GM19035 (cell line): ENCODE results near the gene FBXL14.

Source experiments
- ATAC-seq: cut with Tn5 transposase; IDR thresholded peaks from one replicate; pipeline ENCODE4 v1.9.1; 2021; ENCODE audit not compliant: unreplicated experiment

Gene FBXL14, protein sequence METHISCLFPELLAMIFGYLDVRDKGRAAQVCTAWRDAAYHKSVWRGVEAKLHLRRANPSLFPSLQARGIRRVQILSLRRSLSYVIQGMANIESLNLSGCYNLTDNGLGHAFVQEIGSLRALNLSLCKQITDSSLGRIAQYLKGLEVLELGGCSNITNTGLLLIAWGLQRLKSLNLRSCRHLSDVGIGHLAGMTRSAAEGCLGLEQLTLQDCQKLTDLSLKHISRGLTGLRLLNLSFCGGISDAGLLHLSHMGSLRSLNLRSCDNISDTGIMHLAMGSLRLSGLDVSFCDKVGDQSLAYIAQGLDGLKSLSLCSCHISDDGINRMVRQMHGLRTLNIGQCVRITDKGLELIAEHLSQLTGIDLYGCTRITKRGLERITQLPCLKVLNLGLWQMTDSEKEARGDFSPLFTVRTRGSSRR

DNA sequence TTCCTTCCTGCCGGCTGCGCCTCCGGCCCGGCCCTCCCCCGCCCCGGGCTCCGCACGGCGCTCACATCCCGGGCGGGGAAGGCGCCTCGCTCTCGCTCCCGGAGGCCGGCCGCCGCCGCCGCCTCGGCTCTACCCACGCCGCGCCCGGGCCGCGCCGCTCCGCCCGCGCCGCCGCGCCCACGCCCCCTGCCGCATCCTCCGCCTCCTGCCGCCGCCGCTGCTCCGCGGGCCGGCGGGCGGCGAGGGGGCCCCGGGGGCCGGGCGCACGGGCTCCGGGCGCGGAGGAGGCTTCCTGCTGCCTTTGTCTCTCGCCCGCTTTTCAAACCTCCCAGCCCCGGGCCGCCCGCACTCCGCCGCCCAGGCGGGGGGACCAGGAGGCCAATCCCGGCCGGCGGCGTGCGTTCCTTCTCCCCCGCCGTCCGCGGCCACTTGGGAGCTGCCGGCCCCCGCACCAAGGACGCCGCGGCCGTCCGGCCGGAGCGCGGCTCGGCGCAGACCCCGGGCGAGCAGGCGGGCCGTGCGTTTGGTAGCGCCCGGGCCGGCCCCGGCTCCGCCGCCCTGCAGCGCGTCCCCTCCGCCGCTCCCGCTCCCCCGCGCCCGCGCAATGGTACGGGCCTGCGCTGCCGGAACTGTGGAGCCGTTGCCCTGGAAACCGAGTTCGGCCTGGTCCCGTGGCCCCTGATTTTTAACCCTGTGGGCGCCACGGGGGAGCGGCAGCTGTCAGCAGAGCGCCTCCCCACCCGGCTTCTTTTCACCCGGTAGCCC lies at the start of gene FBXL14:
FBXL14 (minus strand) TSS at position 321 of the 765 bp plus-strand sequence. CDS start 515 bp downstream, outside the sequence.
- peak; percentile 53 for ATAC-seq

DNA sequence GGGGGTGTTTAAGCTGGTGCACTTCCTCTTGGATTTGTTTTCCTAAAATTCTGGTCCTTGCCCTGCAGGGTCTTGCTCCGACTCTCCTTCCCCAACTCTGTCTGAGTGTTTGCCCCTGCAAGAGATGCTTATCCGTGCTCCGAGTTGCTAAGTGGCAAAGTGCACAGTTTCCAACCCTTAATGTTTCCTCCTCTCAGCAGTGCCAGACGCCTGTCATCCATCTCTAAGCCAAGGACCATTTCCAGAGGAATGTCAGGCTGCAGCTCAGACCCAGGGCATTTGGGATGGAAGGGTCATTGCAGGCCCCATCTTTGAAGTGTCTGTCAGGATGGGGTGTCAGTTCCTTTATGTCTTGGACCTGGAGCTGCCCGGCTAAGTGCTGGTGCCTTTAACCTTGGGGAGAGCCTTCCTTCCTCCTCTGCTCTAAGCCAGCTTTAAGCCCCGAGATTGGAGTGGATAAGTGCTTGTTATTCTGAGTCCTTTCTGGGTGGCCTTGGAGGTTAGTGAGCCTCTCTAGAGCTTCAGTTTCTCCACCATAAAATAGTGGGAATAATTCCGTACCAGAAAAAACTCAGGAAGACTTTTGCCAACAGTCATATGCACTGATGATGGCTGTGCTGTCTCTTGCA lies 49.6 kb upstream of the FBXL14 start:
- ATAC-seq = no peak

DNA sequence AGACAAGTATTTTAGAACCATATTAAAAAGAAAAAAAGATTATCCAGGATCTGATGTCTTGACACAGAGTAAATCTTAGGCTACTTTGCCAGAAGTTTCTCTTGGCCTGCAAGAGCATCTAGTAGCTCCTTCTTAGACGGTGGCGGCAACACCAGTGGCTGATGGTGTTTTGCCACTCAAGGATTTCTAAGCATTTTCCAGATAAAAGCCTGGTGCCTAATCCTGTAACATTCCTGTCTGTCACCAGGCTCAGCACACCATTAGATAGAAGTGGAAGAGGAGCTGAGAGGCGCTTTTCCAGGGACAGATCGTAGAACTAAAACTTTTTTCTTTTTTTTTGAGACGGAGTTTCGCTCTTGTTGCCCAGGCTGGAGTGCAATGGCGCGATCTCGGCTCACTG lies 48.7 kb upstream of the FBXL14 start:
- no peak for ATAC-seq

DNA sequence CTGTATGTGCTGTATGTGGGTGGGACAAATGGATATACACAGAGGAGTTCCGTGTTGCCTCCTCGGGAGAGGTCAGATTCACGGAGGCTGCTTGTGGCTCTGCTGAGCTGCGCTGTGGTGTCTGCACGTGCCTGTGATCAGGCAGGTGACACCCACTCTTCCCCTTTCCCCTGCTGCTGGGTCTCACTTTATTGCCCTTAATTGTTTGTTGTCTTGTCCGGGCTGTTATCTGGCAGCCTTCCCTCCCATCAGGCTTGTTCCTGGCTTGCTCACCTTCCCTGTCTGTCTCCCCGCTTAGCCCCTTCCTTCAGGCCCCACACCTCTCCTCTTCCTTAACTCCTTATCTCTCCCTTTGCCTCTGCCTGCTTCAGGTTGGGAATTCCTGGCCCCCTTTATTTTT lies 48.1 kb upstream of the FBXL14 start:
- no peak for ATAC-seq

DNA sequence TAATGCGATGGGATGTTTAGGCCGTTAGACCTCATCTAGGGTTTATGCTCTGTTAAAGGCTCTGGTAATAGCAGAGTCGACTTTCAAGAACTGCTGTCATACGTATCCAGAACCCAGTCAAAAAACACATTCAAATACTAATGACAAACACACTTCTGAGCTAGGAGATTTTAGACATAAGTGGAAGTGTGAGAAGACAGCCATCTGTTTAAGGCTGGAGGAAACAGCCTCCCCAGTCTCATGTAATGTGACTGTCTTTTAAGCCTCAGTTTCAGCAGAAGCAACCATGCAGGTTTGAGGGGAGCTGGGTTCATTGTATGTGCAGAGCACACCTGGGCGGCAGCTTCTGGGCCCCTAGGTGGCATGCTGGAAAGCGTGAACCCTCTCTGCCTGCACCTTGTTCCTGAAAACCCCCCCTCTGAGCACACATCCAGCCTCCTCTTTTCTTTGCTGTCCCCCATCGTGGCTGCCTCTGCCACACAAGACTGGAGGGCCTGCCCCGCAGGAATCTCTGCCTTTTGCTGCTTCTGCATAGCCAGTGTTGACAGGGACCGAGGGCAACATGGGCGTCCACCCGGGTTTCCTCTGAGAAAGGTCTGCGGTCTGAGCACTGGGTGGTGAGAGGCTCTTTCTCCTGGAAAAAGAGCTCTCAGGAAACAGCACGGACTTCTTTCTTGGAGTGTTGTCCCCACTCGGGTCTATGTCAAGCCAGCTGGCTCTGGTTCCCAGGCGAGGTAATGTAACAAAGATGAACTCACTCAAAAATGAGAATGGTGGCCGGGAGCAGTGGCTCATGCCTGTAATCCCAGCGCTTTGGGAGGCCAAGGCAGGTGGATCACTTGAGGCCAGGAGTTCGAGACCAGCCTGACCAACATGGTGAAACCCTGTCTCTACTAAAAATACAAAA lies 46.2 kb upstream of the FBXL14 start:
- ATAC-seq = no peak

DNA sequence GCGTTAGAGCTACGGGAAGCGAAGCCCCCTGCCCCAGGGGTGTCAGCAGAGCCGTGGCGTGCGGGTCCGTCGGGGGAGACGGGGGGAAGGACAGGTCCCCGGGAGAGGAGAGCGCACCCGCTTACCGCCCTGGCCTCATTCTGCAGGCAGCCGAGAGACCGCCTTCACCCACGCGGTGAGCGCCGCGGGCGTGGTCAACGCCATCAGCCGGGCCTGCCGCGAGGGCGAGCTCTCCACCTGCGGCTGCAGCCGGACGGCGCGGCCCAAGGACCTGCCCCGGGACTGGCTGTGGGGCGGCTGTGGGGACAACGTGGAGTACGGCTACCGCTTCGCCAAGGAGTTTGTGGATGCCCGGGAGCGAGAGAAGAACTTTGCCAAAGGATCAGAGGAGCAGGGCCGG lies 45.2 kb upstream of the FBXL14 start:
- ATAC-seq = no peak

DNA sequence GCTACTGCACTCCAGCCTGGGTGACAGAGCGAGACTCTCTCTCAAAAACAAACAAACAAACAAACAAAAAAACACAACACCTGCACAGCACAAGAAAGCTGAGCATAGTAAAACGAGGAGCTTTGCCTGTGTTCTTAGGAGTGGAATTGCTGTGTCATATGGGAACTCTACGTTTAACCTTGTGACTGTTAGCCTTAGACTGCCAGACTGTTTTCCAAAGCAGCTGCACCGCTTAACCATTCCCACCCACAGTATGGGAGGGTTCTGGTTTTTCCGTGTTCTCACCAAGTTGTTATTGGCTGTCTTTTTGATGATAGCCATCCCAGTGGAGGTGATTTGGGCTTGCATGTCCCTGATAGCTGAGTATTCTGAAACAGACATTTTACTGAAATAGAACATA lies 43.8 kb upstream of the FBXL14 start:
- ATAC-seq = no peak

DNA sequence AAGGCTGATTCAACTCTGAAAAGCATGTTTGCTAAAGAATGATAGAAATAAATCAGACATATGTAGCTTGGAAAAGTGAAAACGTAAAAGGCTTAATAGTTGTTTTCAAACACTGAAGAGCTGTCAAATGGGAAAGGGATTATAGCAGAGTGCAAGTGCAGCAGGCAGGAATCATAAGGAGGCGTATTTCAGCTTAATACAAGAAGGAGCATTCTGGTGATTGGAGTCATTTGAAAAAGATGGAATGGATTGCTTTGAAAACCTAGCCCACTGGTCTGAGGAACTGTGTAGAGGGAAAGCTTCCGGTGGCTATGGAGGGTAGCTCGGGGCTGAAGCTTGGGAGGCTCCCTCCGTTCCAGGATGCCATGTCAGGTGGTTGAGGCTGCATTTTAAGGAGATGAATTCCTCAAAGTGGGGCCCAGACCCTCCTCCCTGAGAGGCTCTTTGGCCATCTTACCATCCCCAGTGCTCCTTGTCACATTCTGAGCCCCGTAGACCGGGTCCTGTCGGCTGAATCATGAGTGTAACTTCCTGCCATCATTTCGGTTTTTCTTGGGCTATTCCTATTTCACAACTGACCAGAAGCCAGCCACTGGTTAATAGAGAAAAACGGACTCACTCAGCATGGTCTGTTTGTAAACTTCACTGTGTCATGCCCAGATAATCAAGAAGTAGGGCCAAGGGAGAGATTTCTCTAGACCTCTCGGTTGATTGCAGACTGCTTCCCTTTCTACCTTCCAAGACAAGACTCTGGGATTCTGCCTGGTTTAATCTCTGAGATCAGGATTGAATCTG lies 41.1 kb upstream of the FBXL14 start:
- no peak for ATAC-seq

DNA sequence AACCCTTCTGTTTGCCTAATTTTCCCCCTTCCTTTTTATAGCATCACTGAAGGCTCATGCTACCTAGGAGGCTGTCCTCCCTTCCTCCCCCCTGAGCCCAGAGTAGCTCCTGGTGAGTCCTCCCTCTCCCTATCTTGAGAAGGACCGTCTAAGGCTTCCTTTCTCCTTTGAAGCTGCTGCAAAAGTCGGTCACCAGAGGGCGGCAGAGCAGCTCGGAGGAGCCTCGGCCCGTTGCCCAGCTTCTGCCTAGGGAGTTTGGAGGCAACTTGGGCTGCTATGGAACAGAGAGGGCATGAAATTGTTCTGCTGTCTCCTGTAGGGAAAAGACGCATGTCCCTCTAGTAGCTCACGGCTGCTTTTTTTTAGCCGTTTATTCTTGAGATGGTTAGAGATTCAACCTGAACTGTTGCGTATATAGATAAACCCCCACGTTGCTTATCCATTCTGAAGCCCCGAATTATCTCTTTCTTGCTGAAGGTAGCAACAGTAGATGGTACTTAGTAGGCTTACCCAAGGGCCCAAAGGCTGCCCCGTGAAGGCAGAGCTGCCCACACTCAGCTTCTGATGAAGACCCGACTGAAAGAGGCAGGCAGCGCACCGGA lies 40.3 kb upstream of the FBXL14 start:
- ATAC-seq = no peak

DNA sequence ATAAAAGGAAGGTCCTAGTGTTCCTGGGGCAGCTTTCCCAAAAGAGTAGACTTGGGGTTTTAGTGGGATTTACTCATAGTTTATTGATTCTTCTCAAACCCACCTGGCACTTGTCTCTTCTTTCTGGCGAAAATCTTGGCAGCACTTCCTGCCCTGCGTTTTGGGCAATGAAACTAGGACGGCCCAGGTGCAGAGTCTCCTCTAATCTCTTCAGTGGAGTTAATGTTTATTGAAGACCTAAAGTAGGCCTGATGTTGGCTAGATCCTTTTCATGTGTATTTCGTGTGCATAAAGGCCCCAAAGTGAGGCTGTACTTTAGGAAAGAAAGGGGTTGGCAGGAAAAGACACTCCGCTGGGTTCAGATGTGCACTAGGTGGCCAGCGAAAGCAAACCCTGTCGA lies 39.8 kb upstream of the FBXL14 start:
- ATAC-seq = no peak

DNA sequence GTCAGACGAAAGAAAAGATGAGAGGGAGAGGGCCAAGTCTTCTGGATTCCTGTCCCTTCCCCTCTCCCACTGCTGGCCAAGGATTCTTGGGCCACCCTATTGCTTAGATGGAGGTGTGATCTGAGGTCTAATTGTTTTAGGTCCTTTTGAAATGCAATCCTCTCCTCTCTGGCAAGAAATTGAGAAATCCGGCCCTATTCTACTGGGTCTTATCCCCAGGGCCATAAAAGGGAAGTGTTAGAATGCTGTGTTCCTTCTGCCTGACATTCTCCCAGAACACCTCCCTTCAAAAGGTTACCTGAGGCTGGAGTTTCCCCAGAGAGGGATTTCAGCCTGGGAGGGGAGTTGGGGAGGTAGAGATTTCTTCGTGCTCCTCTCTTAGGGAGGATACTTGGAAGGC lies 39.1 kb upstream of the FBXL14 start:
- ATAC-seq = no peak

DNA sequence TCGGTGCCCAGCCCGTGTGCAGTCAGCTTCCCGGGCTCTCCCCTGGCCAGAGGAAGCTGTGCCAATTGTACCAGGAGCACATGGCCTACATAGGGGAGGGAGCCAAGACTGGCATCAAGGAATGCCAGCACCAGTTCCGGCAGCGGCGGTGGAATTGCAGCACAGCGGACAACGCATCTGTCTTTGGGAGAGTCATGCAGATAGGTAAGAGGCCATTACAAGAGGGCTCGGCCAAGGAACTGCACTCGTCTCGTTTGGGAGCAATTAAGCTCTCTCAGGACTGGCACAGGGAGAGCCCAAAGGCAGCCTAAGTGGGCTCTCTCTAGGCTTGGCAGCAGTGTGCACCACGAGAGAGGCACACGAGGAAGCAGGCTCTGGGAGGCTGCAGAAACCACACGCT lies 38.3 kb upstream of the FBXL14 start:
- ATAC-seq = no peak

DNA sequence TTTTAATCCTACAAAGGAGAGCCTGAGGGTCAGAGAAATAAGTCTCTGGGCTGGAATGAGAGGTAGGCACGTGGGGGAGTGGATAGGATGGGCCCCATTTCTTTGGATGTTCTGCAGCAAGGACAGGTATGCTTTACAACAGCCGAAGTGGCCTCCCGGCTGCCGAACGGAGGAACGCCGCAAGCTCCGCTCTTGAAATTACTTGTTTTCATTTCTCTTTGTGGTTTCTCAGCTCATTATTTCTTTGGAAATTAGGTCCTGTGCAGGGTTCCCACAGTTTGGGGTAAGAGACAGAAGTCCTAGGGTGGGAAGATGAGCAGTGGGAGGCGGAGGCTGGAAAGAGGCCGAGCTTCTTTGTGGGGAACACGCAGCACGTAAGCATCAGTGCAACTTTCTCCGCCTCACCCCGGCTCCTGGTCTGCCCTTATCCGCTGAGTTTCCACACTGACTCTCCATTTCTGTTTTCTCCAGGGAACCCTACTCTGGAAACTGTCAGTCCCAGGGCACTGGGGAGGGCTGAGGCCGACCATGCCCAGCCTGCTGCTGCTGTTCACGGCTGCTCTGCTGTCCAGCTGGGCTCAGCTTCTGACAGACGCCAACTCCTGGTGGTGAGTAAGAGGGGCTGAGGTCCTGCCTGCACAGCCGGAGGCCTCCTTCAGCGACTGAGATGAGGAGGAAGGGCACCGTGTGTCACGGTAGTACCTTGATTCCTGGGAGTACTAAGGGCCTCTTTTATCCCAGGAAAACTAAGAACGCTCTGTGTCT lies 36.6 kb upstream of the FBXL14 start:
- no peak for ATAC-seq

DNA sequence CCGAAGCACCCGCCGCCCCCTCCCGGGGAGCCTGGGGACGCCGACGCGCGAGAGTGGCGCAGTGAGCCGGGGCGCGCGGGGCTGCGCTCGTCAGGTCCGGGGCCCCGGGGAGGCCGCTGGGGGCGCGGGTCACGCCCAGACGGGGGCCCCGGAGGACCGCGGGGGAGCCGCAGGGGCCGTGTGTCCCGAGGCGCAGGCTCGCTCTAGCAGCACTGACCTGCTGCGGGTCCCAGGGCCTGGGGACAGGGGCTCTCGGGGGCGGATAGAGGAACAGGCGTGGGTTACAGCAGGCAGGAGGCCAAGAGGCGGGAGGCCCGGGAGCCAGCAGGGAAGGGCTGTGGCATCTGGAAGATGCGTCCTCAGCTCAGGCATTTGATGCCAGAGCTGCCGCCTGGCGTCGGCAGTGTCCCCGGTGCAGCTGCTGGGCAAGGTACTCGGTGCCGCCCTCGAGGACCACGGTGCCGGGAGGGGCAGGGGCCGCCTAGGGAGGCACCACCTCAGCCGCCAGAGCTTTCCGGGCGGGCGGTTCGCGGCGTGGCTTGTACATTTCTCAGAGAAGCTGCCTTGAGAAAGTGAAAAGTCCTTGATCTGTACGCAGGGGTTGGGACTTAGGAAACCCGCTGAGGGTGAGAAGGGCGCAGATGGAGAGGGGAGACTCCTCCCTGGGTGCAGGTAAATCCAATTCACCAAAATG lies 35.9 kb upstream of the FBXL14 start:
- no peak for ATAC-seq

DNA sequence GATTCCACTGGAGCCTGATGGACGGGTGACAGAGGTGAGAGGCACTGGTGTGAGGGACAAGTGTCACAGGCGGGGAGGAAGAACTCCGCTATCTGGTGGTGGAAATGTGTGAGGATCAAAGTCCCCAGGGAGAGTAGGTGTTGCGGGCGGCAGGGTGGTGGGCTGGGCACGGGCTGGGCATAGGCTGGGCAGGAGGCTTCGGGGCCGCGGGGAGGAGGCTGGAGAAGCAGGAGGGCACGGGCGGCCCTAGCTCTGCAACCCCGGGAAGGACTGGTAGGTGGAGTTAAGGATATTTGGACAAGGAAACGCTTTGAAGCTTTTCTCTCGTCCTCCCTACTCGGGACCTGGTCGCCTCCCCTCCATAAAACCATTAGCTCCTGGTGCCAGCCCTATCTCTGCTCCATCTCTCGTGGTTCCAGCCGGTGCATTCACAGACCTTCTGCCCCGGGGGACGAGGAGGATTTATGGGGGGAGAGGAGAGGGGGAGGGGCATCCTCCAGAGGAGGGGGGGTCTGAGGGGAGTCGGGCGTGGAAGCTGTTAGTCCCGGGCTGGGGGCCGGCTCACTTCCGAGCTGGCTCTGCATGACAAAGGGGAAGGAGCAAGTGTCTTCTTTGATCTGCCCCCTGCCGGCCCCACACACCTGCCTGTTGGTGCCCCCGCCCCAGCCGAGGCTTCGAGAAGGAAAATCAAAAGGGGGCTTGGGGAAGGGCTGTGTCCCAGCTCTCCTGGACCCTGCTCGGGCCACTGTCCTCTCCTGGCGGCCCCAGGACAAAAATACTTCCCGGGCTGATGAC lies 35.2 kb upstream of the FBXL14 start:
- ATAC-seq = no peak

DNA sequence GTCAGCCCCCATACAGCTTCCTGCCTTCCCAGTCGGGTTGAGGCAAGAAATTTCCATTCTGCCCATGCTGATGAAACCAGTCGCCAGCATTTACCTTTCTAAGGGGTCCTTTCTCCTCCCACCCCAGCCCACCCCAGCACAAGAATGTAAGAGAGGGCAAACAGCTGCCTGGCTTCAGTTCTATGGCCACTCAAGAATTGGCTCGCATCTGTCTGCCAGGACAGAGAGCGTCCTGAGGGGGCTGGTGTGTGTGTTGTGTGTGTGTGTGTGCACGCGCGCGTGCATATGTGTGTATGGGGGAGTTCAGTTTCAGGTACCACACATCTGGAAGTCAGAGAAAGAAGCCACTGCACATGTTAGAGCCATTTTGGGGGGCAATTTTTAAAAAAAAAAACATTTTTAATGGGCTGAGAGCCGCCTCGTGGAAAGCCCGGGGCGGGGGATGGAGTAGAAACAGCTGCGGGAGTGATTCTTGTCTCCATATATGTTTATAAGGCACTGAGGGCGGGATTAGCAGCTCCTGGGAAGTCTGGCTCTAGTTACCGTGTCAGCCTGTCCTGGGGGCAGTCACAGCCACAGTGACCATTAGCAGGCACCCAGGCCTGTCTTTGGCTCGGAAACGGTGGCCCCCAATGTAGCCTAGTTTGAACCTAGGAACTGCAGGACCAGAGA lies 34.4 kb upstream of the FBXL14 start, which contains the start of gene WNT5B:
WNT5B (plus strand) TSS at position 566 of the 672 bp plus-strand sequence. CDS start 2,124 bp downstream, outside the sequence.
- no peak for ATAC-seq

DNA sequence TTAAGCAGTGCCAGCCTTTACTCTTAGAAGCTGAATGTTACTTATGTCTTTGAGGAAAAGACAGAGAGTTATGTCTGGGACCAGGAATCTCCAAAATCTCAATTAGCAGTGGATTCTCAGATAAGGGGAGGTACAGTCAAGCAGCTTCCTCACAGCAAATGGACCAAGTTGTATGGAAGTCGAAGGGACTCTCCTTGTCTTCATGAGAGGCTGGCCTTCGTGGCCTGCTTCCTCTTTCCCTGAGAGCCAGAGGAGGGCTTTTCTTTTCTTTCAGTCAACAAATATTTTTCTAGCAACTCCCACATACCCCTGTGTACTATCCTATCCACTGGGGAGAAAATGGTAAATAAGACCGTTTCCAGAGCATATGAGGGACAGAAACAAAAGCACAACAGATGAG lies 28.0 kb upstream of the FBXL14 start:
- ATAC-seq = no peak
